IMR-90 (cell line): Measurements from ENCODE around the gene SDC3. TPM values are rescaled to one million over a fixed set of nuclear protein-coding genes. Genes with fewer than 3 reads are reported as not detected.

Experiments used
- ATAC-seq: fragments of 200-7000 bp; cut with Tn5 transposase; 2 replicates; pipeline ENCODE4 v1.9.1; 2020; ENCODE audit warnings: low read depth, mild to moderate bottlenecking, moderate library complexity
- BruUV-seq: library from RNA; stranded (reverse); fragments of 400-500 nt; replicated peaks from 2 replicates; lab custom pipeline; 2021; lab: Mats Ljungman, UMichigan
- CTCF ChIA-PET: fragments of 300-600 bp; formaldehyde crosslinking; extraction: SDS; loops from one replicate; lab custom pipeline; 2021; ENCODE audit warnings: antibody characterized with exemption; lab: Yijun Ruan, JAX
- POLR2A ChIA-PET: fragments of 300-600 bp; sonication (Branson Sonifier 250); formaldehyde crosslinking; loops from one replicate; lab custom pipeline; 2022; ENCODE audit warnings: antibody characterized with exemption; ENCODE audit not compliant: unreplicated experiment; lab: Charles Lee
- DNase-seq: peaks from one replicate; pipeline ENCODE4 v3.0.0; 2013
- H2AFZ ChIP-seq: replicated peaks from 2 replicates; pipeline ENCODE3; 2013; ENCODE audit warnings: low read length, mild to moderate bottlenecking; ENCODE audit not compliant: poor library complexity
- H2AK5ac ChIP-seq: 2 replicates; pipeline ENCODE4 v1.6.1; 2013; ENCODE audit warnings: low read depth, low read length, inconsistent platforms
- H2AK9ac ChIP-seq: replicated peaks from 2 replicates; pipeline ENCODE3; 2013; ENCODE audit warnings: mild to moderate bottlenecking, low read depth, low read length, moderate library complexity; ENCODE audit not compliant: poor library complexity
- H2BK120ac ChIP-seq: 2 replicates; pipeline ENCODE4 v1.6.1; 2013; ENCODE audit warnings: low read depth, low read length, inconsistent platforms
- H2BK15ac ChIP-seq: 3 replicates; pipeline ENCODE4 v1.6.1; 2013; ENCODE audit warnings: low read depth, low read length, inconsistent platforms
- H2BK20ac ChIP-seq: 2 replicates; pipeline ENCODE4 v1.6.1; 2013; ENCODE audit warnings: low read depth, mild to moderate bottlenecking, inconsistent platforms, low read length, moderate library complexity
- H2BK5ac ChIP-seq: 2 replicates; pipeline ENCODE4 v1.6.1; 2013; ENCODE audit warnings: mild to moderate bottlenecking, low read depth, low read length, inconsistent platforms; ENCODE audit not compliant: poor library complexity, severe bottlenecking
- H3K14ac ChIP-seq: replicated peaks from 2 replicates; pipeline ENCODE4 v1.6.1; 2013; ENCODE audit warnings: low read depth, low read length, inconsistent platforms
- H3K18ac ChIP-seq: 2 replicates; pipeline ENCODE4 v1.6.1; 2013; ENCODE audit warnings: low read depth, low read length, control low read depth
- H3K23ac ChIP-seq: 2 replicates; pipeline ENCODE4 v1.6.1; 2013; ENCODE audit warnings: low read depth, low read length, inconsistent platforms
- H3K27ac ChIP-seq: 2 replicates; pipeline ENCODE4 v1.5.1; 2013; ENCODE audit warnings: mild to moderate bottlenecking, control low read depth, low read length; ENCODE audit not compliant: insufficient read depth
- H3K27me3 ChIP-seq: 2 replicates; pipeline ENCODE4 v1.6.1; 2013; ENCODE audit warnings: low read length; ENCODE audit not compliant: control insufficient read depth, insufficient read depth
- H3K36me3 ChIP-seq: 2 replicates; pipeline ENCODE4 v1.6.1; 2013; ENCODE audit warnings: low read length, mixed read lengths; ENCODE audit not compliant: control insufficient read depth, insufficient read depth
- H3K4ac ChIP-seq: 2 replicates; pipeline ENCODE4 v1.6.1; 2013; ENCODE audit warnings: low read depth, low read length, inconsistent platforms
- H3K4me1 ChIP-seq: 2 replicates; pipeline ENCODE4 v1.6.1; 2013; ENCODE audit warnings: low read length, mixed read lengths; ENCODE audit not compliant: control insufficient read depth, insufficient read depth
- H3K4me2 ChIP-seq: 2 replicates; pipeline ENCODE4 v1.6.1; 2013; ENCODE audit warnings: low read depth, mild to moderate bottlenecking, control low read depth, low read length, moderate library complexity
- H3K4me3 ChIP-seq: 2 replicates; pipeline ENCODE4 v1.5.1; 2013; ENCODE audit warnings: low read depth, mild to moderate bottlenecking, control low read depth, low read length, moderate library complexity; ENCODE audit not compliant: insufficient read depth
- H3K56ac ChIP-seq: 2 replicates; pipeline ENCODE4 v1.6.1; 2013; ENCODE audit warnings: low read length, inconsistent platforms; ENCODE audit not compliant: insufficient read depth; ENCODE audit errors: extremely low read depth
- H3K79me1 ChIP-seq, 2 experiments: 2 replicates each; pipeline ENCODE4 v1.6.1; 2013; ENCODE audit warnings: low read length in 2 of 2, inconsistent platforms in 1 of 2, low read depth in 1 of 2
- H3K9ac ChIP-seq: 2 replicates; pipeline ENCODE4 v1.6.1; 2013; ENCODE audit warnings: low read depth, low read length, control low read depth
- H3K9me1 ChIP-seq: 2 replicates; pipeline ENCODE4 v1.6.1; 2013; ENCODE audit warnings: low read length, inconsistent platforms; ENCODE audit not compliant: insufficient read depth
- H3K9me3 ChIP-seq: 2 replicates; pipeline ENCODE4 v1.6.1; 2013; ENCODE audit warnings: low read length; ENCODE audit not compliant: control insufficient read depth, insufficient read depth
- H4K20me1 ChIP-seq: 2 replicates; pipeline ENCODE4 v1.6.1; 2013; ENCODE audit warnings: low read length, inconsistent platforms; ENCODE audit not compliant: insufficient read depth
- H4K5ac ChIP-seq: 2 replicates; pipeline ENCODE4 v1.6.1; 2013; ENCODE audit warnings: mild to moderate bottlenecking, low read depth, low read length, control low read depth
- H4K8ac ChIP-seq, 2 experiments: 2 replicates each; pipeline ENCODE4 v1.6.1; 2013; ENCODE audit warnings: low read depth in 2 of 2, low read length in 2 of 2, control low read depth in 1 of 2, inconsistent platforms in 1 of 2
- H4K91ac ChIP-seq: 2 replicates; pipeline ENCODE4 v1.6.1; 2013; ENCODE audit warnings: low read depth, low read length, inconsistent platforms; ENCODE audit not compliant: insufficient read depth
- BHLHE40 ChIP-seq: fragments of 150-350 bp; IDR thresholded peaks from 2 replicates; pipeline ENCODE4 v1.6.1; 2016; ENCODE audit warnings: mild to moderate bottlenecking, low read depth, low read length
- CEBPB ChIP-seq: IDR thresholded peaks from 2 replicates; pipeline ENCODE4 v1.6.1; 2012; ENCODE audit warnings: low read depth, low read length, improper control_type of control experiment
- FOS ChIP-seq: fragments of 150-350 bp; IDR thresholded peaks from 2 replicates; pipeline ENCODE4 v1.6.1; 2016; ENCODE audit warnings: low read depth, low read length
- MAFK ChIP-seq: IDR thresholded peaks from 2 replicates; pipeline ENCODE4 v1.6.1; 2012; ENCODE audit warnings: low read depth, low read length, improper control_type of control experiment
- MAZ ChIP-seq: IDR thresholded peaks from 2 replicates; pipeline ENCODE4 v1.6.1; 2012; ENCODE audit warnings: low read depth, mild to moderate bottlenecking, low read length, improper control_type of control experiment, moderate library complexity, borderline replicate concordance
- MXI1 ChIP-seq: IDR thresholded peaks from 2 replicates; pipeline ENCODE4 v1.6.1; 2012; ENCODE audit warnings: low read depth, mild to moderate bottlenecking, low read length, moderate library complexity, borderline replicate concordance
- NFE2L2 ChIP-seq: fragments of 150-350 bp; IDR thresholded peaks from 2 replicates; pipeline ENCODE4 v1.6.1; 2016; ENCODE audit warnings: low read depth, mild to moderate bottlenecking, low read length
- RAD21 ChIP-seq: IDR thresholded peaks from 2 replicates; pipeline ENCODE4 v1.6.1; 2012; ENCODE audit warnings: low read length, improper control_type of control experiment
- RCOR1 ChIP-seq: IDR thresholded peaks from 2 replicates; pipeline ENCODE4 v1.6.1; 2012; ENCODE audit warnings: mild to moderate bottlenecking, low read length, improper control_type of control experiment; ENCODE audit not compliant: insufficient replicate concordance
- RFX5 ChIP-seq: IDR thresholded peaks from 2 replicates; pipeline ENCODE4 v1.8.0; 2012; ENCODE audit warnings: low read depth, mild to moderate bottlenecking, low read length, moderate library complexity
- SMC3 ChIP-seq: fragments of 150-350 bp; IDR thresholded peaks from 2 replicates; pipeline ENCODE4 v1.6.1; 2016; ENCODE audit warnings: low read depth, mild to moderate bottlenecking, antibody characterized with exemption, low read length, moderate library complexity
- WGBS, 2 experiments: methylation state at CpG; one replicate each; pipeline versions ENCODE4 v1.1.5 to v1.1.7; 2013; ENCODE audit warnings: missing lambda C conversion rate in 2 of 2; ENCODE audit not compliant: insufficient read length in 1 of 2; ENCODE audit errors: extremely low coverage in 2 of 2; 5-methylcytosine and 5-hydroxymethylcytosine counted together
- dilution Hi-C: fragments of 300-500 bp; cut with HindIII; formaldehyde crosslinking; loops from one replicate; pipeline ENCODE4 v1.14.3; 2018; ENCODE audit warnings: low sequenced_read_pairs; ENCODE audit not compliant: unreplicated experiment
- in situ Hi-C: fragments of 300-500 bp; cut with MboI; formaldehyde crosslinking; loops from 3 replicates; pipeline ENCODE4 v1.14.3; 2019; ENCODE audit warnings: low sequenced_read_pairs, inconsistent platforms, mixed read lengths
- intact Hi-C: fragments of 100-400 bp; cut with micrococcal nuclease; formaldehyde crosslinking; loops from 2 replicates; pipeline ENCODE4 v1.10.0; 2022
- polyA plus RNA-seq, 3 experiments: library from polyadenylated mRNA; depleted of rRNA; stranded (reverse); fragments of >200 nt; gene quantifications; 2 replicates each; pipeline ENCODE4 v1.2.3, GENCODE V29; 2012; ENCODE audit warnings: low replicate concordance in 1 of 3
- total RNA-seq: library from RNA; depleted of rRNA; stranded (reverse); fragments of >200 nt; gene quantifications from 2 replicates; pipeline ENCODE4 v1.2.3, GENCODE V29; 2012
- TF ChIP-seq, protein P1 (sequence below): conservative IDR thresholded peaks from 2 replicates; pipeline ENCODE4 v1.5.1; 2012; ENCODE audit warnings: mild to moderate bottlenecking, low read depth, low read length, improper control_type of control experiment
- TF ChIP-seq, protein P2 (sequence below): fragments of 150-350 bp; IDR thresholded peaks from 2 replicates; pipeline ENCODE4 v1.6.1; 2017; ENCODE audit warnings: mild to moderate bottlenecking, antibody characterized with exemption, low read length, low read depth

SDC3 gene
- total and polyA plus RNA-seq, 2 of the 4 experiments (the other 2 are of a cell fraction): 13.1 to 71.5 TPM

DNA sequence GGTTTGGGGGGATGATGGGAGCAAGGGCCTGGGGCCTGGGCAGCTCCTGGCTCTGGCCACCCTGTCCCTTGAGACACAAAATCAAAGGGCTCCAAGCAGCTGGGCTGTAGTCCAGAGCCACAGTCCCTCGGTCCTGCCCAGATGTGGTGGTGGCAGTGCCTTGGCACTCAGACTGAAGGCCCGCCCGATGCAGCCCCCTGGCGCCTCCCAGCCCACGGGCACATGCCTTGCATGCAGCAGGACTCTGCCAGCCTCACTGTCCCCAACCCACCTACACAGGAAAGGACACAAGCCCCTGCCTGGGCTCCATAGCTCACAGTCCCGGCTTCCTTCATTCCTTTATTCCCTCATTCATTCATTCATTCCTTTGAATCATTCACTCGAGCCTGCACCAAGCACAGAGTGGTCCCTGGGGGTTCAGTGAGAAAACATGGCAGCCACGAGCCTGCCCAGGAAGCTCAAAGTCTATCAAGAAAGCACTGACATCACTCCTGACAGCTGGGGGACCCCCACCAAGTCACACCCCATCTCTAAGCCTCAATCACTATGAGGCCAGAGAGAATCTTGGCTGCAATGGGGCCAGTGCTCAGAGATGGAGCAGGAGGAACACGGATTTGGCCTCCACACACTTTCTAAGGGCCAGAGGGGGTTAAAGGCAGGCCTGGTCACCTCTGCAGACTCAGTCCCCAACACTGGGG is 5.8 kb downstream of the SDC3 start:
- H3K27ac ChIP-seq: peak overlapping the region; percentile 12
- TF ChIP-seq NFE2L2: no peak
- TF ChIP-seq RFX5: no peak
- no peak for TF ChIP-seq MXI1
- no peak for TF ChIP-seq SMC3
- TF ChIP-seq RAD21: no peak
- no peak for TF ChIP-seq FOS
- TF ChIP-seq MAFK: no peak
- TF ChIP-seq, protein P1, sequence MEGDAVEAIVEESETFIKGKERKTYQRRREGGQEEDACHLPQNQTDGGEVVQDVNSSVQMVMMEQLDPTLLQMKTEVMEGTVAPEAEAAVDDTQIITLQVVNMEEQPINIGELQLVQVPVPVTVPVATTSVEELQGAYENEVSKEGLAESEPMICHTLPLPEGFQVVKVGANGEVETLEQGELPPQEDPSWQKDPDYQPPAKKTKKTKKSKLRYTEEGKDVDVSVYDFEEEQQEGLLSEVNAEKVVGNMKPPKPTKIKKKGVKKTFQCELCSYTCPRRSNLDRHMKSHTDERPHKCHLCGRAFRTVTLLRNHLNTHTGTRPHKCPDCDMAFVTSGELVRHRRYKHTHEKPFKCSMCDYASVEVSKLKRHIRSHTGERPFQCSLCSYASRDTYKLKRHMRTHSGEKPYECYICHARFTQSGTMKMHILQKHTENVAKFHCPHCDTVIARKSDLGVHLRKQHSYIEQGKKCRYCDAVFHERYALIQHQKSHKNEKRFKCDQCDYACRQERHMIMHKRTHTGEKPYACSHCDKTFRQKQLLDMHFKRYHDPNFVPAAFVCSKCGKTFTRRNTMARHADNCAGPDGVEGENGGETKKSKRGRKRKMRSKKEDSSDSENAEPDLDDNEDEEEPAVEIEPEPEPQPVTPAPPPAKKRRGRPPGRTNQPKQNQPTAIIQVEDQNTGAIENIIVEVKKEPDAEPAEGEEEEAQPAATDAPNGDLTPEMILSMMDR: no peak
- no peak for TF ChIP-seq RCOR1
- TF ChIP-seq MAZ: no peak
- TF ChIP-seq BHLHE40: no peak
- TF ChIP-seq CEBPB: no peak
- TF ChIP-seq, protein P2, sequence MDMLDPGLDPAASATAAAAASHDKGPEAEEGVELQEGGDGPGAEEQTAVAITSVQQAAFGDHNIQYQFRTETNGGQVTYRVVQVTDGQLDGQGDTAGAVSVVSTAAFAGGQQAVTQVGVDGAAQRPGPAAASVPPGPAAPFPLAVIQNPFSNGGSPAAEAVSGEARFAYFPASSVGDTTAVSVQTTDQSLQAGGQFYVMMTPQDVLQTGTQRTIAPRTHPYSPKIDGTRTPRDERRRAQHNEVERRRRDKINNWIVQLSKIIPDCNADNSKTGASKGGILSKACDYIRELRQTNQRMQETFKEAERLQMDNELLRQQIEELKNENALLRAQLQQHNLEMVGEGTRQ: no peak

More for the DNA sequence above, 5.8 kb downstream of the SDC3 start:
- CTCF ChIA-PET: interaction anchor here (0.6 to 1.8 kb wide), 3 partner anchors 8 to 101 kb away, joined by 3 to 9 read pairs (median 3); no protein-coding TSS in a partner anchor
- peak overlapping the region; percentile 22; the same call in 1 of the 2 replicates for H2BK20ac ChIP-seq
- H3K9ac ChIP-seq: no peak overlapping the region
- peak overlapping the region; percentile 88 for H3K4ac ChIP-seq
- ATAC-seq (peak; percentile 8), DNase-seq (no peak)
- peak overlapping the region; percentile 20 to 88; a peak in 3 of 4 replicates for H4K8ac ChIP-seq
- H3K9me3 ChIP-seq: no peaks in the 10 kb centered on the region
- H3K18ac ChIP-seq: peak overlapping the region; percentile 54
- peak overlapping the region; percentile 76; the same call in 1 of the 2 replicates for H2BK120ac ChIP-seq
- intact Hi-C loops (no loop called here), dilution Hi-C loops (loop anchor here (25.0 kb wide), 1 partner anchor 90 kb away; no protein-coding TSS in a partner anchor), in situ Hi-C loops (no loop called here)
- H3K56ac ChIP-seq: no peak overlapping the region
- peak overlapping the region; percentile 48; the same call in 1 of the 2 replicates for H3K14ac ChIP-seq
- H2AFZ ChIP-seq: peak overlapping the region; percentile 77
- peaks cover 38% of the 10 kb centered on the region; the same call in 1 of the 2 replicates for H3K9me1 ChIP-seq
- H3K23ac ChIP-seq: no peak overlapping the region
- H3K4me2 ChIP-seq: peak overlapping the region; percentile 10; the same call in 1 of the 2 replicates
- no peaks in the 10 kb centered on the region for H3K27me3 ChIP-seq
- peak overlapping the region; percentile 84 for H2AK5ac ChIP-seq
- H3K4me3 ChIP-seq: no peak overlapping the region
- H3K79me1 ChIP-seq: peaks cover 58 to 93% of the 10 kb centered on the region in 2 experiments
- peaks cover 41% of the 10 kb centered on the region for H3K4me1 ChIP-seq
- H2BK5ac ChIP-seq: peak overlapping the region; percentile 65
- peak overlapping the region; percentile 13 for H2AK9ac ChIP-seq
- 80% methylated on average over 1 of the region's 9 CpGs; no CpG with 5 or more reads in 1 of the 2 experiments for WGBS, 2 experiments
- POLR2A ChIA-PET: no interaction called here
- H3K36me3 ChIP-seq: 0 out of 2 replicates have a peak, but pooled peaks cover 2% of the 10 kb centered on the region
- H4K20me1 ChIP-seq: peaks cover 87% of the 10 kb centered on the region
- no TSS peak for BruUV-seq
- no peak overlapping the region; the same call in 1 of the 3 replicates for H2BK15ac ChIP-seq
- peak overlapping the region; percentile 78 for H4K91ac ChIP-seq
- peak overlapping the region; percentile 57 for H4K5ac ChIP-seq
